ENCODE results near the gene CEP192.
"Not testable (repeated sequence)": the region's sequence is repeated elsewhere in the genome, so short reads cannot be mapped to it uniquely, and the experiment has no call there.

Gene CEP192

GRCh38 chr18:13035249-13035914, 44.2 kb downstream of the CEP192 start:
- no peak overlapping the region for H3K4me3 ChIP-seq (ENCODE audit: low read length)
- no peak for TF ChIP-seq ZNF274 (IDR thresholded peaks at IDR 0.05; ENCODE audit: low read depth, low read length)

- no peak for TF ChIP-seq ZNF274 (IDR thresholded peaks at IDR 0.05; ENCODE audit: low read depth, low read length)
- no peak overlapping the region for H3K4me3 ChIP-seq (ENCODE audit: low read length)
These were observed 45.6 kb downstream of the CEP192 start for GRCh38 chr18:13036622-13037320.

- no peak overlapping the region for H3K4me3 ChIP-seq (ENCODE audit: low read length)
These were observed 48.6 kb downstream of the CEP192 start for GRCh38 chr18:13039806-13040205.

GRCh38 chr18:13043066-13043465, 51.9 kb downstream of the CEP192 start:
- H3K4me3 ChIP-seq (ENCODE audit: low read length) = no peak overlapping the region
- no peak for TF ChIP-seq ZNF274 (IDR thresholded peaks at IDR 0.05; ENCODE audit: low read depth, low read length)

More at GRCh38 chr18:13039806-13040205, 48.6 kb downstream of the CEP192 start:
- TF ChIP-seq ZNF274 (IDR thresholded peaks at IDR 0.05; ENCODE audit: low read depth, low read length) = no peak

- no peak for TF ChIP-seq ZNF274 (IDR thresholded peaks at IDR 0.05; ENCODE audit: low read depth, low read length)
These were observed 57.0 kb downstream of the CEP192 start for GRCh38 chr18:13048061-13048595.

GRCh38 chr18:13051159-13051558, 60.0 kb downstream of the CEP192 start:
- no peak overlapping the region for H3K4me3 ChIP-seq (ENCODE audit: low read length)
- TF ChIP-seq ZNF274 (IDR thresholded peaks at IDR 0.05; ENCODE audit: low read depth, low read length) = no peak

More at GRCh38 chr18:13048061-13048595, 57.0 kb downstream of the CEP192 start:
- no peak overlapping the region for H3K4me3 ChIP-seq (ENCODE audit: low read length)

- TF ChIP-seq ZNF274 (IDR thresholded peaks at IDR 0.05; ENCODE audit: low read depth, low read length) = no peak
- H3K4me3 ChIP-seq (ENCODE audit: low read length) = no peak overlapping the region
These were observed 60.8 kb downstream of the CEP192 start for GRCh38 chr18:13051950-13052349.

- no peak for TF ChIP-seq ZNF274 (IDR thresholded peaks at IDR 0.05; ENCODE audit: low read depth, low read length)
- no peak overlapping the region for H3K4me3 ChIP-seq (ENCODE audit: low read length)
These were observed 63.2 kb downstream of the CEP192 start for GRCh38 chr18:13054336-13054735.

GRCh38 chr18:13061630-13062189, 70.5 kb downstream of the CEP192 start:
- no peak overlapping the region for H3K4me3 ChIP-seq (ENCODE audit: low read length)
- TF ChIP-seq ZNF274 (IDR thresholded peaks at IDR 0.05; ENCODE audit: low read depth, low read length) = no peak

- no peak for TF ChIP-seq ZNF274 (IDR thresholded peaks at IDR 0.05; ENCODE audit: low read depth, low read length)
- no peak overlapping the region for H3K4me3 ChIP-seq (ENCODE audit: low read length)
These were observed 76.0 kb downstream of the CEP192 start for GRCh38 chr18:13067124-13067523.

- H3K4me3 ChIP-seq (ENCODE audit: low read length) = no peak overlapping the region
- TF ChIP-seq ZNF274 (IDR thresholded peaks at IDR 0.05; ENCODE audit: low read depth, low read length) = no peak
These were observed 76.8 kb downstream of the CEP192 start for GRCh38 chr18:13067966-13068365.

GRCh38 chr18:13070460-13070859, 79.3 kb downstream of the CEP192 start:
- TF ChIP-seq ZNF274 (IDR thresholded peaks at IDR 0.05; ENCODE audit: low read depth, low read length) = no peak
- no peak overlapping the region for H3K4me3 ChIP-seq (ENCODE audit: low read length)

- H3K4me3 ChIP-seq (ENCODE audit: low read length) = no peak overlapping the region
- TF ChIP-seq ZNF274 (IDR thresholded peaks at IDR 0.05; ENCODE audit: low read depth, low read length) = no peak
These were observed 85.7 kb downstream of the CEP192 start for GRCh38 chr18:13076886-13077285.

- no peak for TF ChIP-seq ZNF274 (IDR thresholded peaks at IDR 0.05; ENCODE audit: low read depth, low read length)
- H3K4me3 ChIP-seq (ENCODE audit: low read length) = no peak overlapping the region
These were observed 86.3 kb downstream of the CEP192 start for GRCh38 chr18:13077473-13077872.

GRCh38 chr18:13078065-13078464, 86.9 kb downstream of the CEP192 start:
- H3K4me3 ChIP-seq (ENCODE audit: low read length) = not testable (repeated sequence)
